LNCaP clone FGC (cell line): ENCODE measurements around the gene APOA5.

Experiments used
- DNase-seq: peaks from one replicate; pipeline ENCODE4 v3.0.0-alpha.2; 2011; ENCODE audit warnings: low read depth
- H3K4me3 ChIP-seq: 2 replicates; pipeline ENCODE4 v1.5.1; 2011; ENCODE audit warnings: mild to moderate bottlenecking, low read depth, low read length, control low read depth
- CTCF ChIP-seq: IDR thresholded peaks from 2 replicates; pipeline ENCODE4 v1.5.1; 2012; ENCODE audit warnings: mild to moderate bottlenecking; ENCODE audit not compliant: control insufficient read depth, insufficient read depth; ENCODE audit errors: extremely low read depth

APOA5 gene

DNA sequence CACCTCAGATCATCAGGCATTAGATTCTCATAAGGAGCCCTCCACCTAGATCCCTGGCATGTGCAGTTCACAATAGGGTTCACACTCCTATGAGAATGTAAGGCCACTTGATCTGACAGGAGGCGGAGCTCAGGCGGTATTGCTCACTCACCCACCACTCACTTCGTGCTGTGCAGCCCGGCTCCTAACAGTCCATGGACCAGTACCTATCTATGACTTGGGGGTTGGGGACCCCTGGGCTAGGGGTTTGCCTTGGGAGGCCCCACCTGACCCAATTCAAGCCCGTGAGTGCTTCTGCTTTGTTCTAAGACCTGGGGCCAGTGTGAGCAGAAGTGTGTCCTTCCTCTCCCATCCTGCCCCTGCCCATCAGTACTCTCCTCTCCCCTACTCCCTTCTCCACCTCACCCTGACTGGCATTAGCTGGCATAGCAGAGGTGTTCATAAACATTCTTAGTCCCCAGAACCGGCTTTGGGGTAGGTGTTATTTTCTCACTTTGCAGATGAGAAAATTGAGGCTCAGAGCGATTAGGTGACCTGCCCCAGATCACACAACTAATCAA lies 40.2 kb upstream of the APOA5 start:
- DNase-seq: no peak
- no peak overlapping the region for H3K4me3 ChIP-seq
- TF ChIP-seq CTCF: no peak

GRCh38 chr11:116830184-116830912 lies 38.7 kb upstream of the APOA5 start:
- H3K4me3 ChIP-seq: no peak overlapping the region
- TF ChIP-seq CTCF: no peak
- no peak for DNase-seq

DNA sequence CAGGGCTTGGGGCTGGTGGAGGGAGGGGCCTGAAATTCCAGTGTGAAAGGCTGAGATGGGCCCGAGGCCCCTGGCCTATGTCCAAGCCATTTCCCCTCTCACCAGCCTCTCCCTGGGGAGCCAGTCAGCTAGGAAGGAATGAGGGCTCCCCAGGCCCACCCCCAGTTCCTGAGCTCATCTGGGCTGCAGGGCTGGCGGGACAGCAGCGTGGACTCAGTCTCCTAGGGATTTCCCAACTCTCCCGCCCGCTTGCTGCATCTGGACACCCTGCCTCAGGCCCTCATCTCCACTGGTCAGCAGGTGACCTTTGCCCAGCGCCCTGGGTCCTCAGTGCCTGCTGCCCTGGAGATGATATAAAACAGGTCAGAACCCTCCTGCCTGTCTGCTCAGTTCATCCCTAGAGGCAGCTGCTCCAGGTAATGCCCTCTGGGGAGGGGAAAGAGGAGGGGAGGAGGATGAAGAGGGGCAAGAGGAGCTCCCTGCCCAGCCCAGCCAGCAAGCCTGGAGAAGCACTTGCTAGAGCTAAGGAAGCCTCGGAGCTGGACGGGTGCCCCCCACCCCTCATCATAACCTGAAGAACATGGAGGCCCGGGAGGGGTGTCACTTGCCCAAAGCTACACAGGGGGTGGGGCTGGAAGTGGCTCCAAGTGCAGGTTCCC lies 38.0 kb upstream of the APOA5 start, which contains the start of gene APOC3:
APOC3 (plus strand) TSS at position 383 of the 659 bp plus-strand sequence. CDS start 676 bp downstream, outside the sequence.
- no peak within 1 kb of the TSS for H3K4me3 ChIP-seq
- TF ChIP-seq CTCF: no peak
- DNase-seq: no peak

- no peak for DNase-seq
- H3K4me3 ChIP-seq: no peak overlapping the region
- TF ChIP-seq CTCF: no peak
Measured at GRCh38 chr11:116828632-116829524, 37.2 kb upstream of the APOA5 start.

DNA sequence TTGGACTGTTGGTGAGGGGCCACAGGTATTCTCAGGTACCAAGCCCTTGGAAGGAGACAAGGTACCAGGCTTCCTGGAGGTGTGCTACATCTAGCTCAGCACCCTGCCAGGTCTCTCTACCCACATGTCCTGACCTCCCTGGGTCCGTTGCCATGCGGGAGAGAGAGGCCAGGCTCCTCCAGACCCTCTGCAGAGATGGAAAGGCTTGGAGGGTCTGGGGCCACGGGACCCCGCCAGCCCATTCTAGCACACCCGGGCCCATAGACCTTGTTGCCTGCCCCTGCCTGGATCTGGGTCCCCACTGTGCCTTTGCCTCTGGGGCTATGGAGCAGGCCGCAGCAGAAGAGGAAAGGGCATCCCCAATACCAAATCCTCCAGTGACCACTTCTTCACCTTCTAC lies 35.8 kb upstream of the APOA5 start:
- no peak for TF ChIP-seq CTCF
- DNase-seq: no peak
- H3K4me3 ChIP-seq: no peak overlapping the region

GRCh38 chr11:116826751-116827431 lies 35.2 kb upstream of the APOA5 start:
- DNase-seq: no peak
- H3K4me3 ChIP-seq: no peak overlapping the region
- TF ChIP-seq CTCF: no peak
